Liver (tissue), 2 donors: ENCODE data around the gene NUTM2G.
"Not testable (repeated sequence)": the region's sequence is repeated elsewhere in the genome, so short reads cannot be mapped to it uniquely, and the experiment has no call there.

Source experiments
- CTCF ChIP-seq: fragments of 150-350 bp; IDR thresholded peaks from 2 replicates; pipeline ENCODE4 v1.5.1; 2017; ENCODE audit warnings: improper control_type of control experiment, low read depth, low read length; ENCODE audit not compliant: missing input control
- REST ChIP-seq: IDR thresholded peaks from 2 replicates; pipeline ENCODE4 v1.6.1; 2016; ENCODE audit warnings: antibody characterized with exemption, mild to moderate bottlenecking
- YY1 ChIP-seq: IDR thresholded peaks from 2 replicates; pipeline ENCODE4 v1.6.1; 2016; ENCODE audit warnings: antibody characterized with exemption, mild to moderate bottlenecking
- donor health status: healthy.

DNA sequence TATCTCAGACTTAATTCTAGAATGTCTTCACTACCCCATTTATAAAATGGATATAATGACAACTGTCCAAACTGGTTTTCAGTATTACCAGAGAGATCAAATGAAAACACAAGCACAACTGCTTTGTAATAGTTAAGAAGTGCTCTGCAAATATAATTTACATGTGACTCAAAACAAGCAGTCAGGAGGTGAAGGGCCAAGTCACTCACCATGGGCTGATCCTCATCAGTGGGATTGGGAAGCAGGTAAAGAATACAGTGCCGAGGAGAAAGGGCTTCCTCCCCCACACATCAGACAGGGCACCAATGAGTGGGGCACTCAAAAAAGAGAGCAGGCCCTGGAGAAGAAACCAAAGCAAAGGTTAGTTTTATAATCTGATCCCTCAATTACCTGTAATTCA is 20.7 kb downstream of the NUTM2G start:
- not testable (repeated sequence) for TF ChIP-seq REST, CTCF, YY1
